Dermis blood vessel endothelial cell (primary cell): ENCODE data around the gene TNS3. TPM values are rescaled to one million over a fixed set of nuclear protein-coding genes. Genes with fewer than 3 reads are reported as not detected.

ENCODE experiments used
- DNase-seq: peaks from one replicate; pipeline ENCODE4 v3.0.0; 2010
- total RNA-seq: library from RNA; depleted of rRNA; stranded (reverse); fragments of >200 nt; gene quantifications from 2 replicates; pipeline ENCODE4 v1.2.3, GENCODE V29; 2014

The TNS3 gene
- total RNA-seq, 1 donor from 2014 or later, result 11.7 TPM

DNA sequence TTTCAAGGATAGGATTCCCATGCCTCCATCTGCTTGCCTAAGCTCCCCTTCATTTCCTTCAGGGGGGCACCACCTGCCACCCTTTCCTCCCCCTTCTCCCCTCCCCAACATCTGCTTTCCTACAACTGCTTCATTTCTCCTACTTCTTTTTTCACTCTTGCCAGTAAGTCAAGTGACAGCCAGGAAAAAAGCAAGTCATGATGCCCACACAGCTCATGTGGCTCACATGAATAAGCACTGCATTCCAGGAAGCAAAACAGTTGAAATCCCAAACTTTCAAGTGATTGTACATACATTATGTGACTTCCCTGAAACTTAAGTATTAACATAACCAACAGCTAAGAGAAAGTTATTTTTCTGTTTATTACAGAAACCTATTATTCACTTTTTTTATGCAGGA lies 78.6 kb downstream of the TNS3 start:
- DNase-seq, result no peak

DNA sequence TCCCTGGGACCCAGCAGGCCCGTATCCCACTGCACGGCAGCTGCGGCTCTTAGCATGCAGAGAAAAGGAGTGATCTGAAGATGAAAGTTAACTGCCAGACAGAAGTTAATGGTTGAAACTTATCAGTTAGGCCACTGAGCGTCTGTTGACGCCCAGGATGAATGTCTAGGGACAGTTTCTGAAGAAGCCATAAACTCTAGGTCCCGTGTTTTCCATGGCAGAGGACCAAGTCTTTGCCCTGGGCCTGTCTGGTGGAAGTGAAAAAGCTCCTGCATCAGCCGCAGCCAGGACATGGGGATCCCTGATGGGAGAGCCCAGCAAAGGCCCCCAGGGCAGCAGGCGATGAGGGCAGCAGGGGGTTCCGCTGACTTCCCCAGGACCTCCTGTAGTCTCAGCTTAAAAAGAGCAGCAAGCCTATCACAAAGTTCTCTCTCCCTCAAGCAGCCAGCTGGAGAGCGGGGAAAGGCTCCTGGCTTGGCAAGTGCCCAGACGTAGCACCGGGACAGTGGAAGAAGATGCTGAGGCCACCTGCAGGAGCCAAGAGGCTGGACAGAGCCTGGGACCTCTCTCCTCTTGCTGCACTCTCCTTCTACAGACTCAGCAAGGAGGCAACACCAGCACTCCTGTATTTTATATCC lies 79.6 kb downstream of the TNS3 start:
- DNase-seq, result no peak

DNA sequence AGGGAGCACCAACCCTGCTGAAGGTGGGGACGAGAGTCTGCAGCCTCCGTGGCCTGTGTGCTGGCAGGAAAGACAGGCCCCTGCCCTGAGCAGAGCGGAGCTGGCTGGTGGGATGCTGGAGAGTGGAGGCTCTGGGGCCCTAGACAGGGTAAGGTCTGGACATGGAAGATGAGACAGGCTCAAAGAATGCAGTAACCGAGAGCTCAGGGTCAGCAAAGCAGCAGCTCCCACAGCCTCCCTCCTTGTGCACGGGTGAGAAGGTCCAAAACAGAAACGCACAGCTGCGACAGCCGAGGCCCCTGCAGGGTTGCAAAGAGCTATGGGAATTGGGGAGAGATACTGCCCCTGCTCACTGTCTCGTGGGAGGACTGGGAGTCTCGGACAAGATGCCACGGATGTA lies 80.5 kb downstream of the TNS3 start:
- no peak for DNase-seq

DNA sequence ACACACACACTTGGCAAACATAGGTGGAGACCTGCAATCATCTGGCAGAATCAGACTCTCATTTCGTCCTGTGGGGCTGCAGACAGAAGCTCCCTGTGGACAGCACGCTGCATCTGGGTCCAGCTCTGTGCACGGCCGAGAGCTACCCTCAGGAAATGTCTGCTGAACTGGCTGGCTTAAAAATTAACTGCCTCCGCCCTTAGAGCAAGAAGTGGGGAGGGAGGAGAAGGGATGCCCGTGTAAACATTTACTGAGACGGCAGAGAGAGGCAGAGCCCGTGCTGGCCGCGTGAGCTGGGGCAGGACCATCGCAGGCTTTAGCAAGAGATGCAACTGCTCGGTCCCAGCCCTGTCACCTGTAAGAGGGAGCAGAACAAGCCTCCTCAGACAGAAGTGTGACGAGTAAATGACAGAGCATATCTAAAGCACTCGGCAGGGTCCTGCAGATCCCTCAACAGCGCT lies 81.8 kb downstream of the TNS3 start:
- DNase-seq, result no peak

DNA sequence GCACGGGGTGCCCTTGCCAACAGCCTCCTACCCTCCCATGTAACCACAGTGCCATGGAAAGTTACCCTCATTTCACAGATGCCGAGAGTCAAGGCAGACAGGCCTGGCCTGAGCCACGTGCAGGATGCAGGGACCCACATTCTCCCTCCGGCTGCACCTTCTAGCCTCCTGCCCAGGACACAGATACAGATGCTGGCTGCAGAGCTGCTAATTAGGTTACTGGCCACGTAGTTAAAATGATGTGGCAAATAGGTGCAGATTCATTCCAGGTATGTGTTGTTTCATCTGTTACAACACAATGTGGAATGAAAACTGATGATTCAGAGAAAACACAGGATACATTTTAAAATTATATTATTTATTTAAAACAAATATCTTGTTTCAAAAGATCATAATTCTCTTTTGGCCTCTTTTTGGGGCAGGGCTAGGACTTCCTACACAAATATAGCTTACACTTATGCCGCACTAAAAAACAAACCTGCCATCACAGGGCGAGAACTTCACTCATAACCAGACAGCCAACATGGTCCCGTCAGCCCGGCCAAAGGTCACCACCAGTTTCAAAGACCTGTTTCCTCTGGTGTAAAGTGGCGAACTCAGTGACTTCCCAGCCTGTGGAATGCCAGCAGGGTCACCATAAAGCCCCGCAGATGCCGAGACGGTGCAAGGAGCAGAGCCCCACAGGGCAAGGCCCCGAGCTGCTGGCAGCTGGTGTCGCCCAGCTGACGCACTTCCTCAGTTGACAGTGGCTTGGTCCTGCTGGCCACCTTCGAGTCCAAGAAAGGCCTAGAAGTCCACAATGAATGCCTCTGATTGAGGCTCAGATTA lies 83.5 kb downstream of the TNS3 start:
- no peak for DNase-seq

DNA sequence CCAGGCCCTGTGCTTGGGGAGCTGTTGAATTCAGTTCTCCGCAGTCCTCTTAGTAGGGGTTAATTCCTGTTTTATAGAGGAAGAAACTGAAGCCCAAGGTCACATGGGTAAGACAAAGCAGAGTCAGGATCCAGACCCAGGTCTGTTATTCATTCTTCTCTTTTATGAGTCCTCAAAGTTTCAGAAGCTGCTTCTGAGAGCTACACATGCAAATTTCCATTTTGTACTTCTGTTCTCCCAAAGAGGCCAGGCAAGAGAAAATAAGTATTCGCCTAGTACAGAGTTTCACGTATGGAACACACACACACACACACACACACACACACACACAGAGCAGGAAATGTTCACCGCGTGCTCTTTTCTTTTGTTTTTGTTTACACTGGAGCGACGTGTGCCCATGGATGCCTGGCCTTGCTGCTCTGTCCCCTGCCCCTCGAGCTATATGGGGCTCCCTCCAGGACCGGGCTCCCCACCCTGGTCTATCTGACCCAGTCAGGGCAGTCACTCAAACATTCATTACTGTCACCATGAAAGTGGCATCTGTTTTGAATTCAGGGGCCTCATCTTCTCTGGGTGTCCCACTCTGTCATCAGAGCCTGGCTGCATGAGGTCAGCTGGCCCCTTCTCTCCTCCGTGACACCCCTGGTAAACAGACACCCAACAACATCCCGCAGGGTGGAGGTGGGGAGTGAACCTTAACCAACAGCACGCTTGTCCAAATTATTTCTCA lies 84.4 kb downstream of the TNS3 start:
- DNase-seq, result peak; percentile 36

DNA sequence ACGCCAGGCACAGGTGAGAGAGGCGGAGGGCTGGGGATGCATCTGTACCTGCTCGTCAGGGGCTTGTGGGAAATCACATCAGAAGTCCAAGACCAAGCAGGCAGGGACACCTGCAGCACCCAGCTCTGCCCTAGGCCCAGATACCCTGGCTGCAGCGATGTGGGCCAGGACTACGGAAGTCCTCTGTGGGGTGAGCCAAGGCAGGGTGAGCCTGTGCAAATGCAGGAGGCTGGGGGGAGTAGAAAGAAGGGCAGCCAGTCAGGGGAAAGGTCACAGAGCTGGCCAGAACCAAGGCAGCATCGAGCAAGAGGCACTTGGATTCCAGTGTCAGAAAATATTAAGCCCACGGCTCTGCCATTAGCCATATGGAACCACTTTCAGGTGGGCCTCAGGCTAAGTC lies 85.2 kb downstream of the TNS3 start:
- no peak for DNase-seq

DNA sequence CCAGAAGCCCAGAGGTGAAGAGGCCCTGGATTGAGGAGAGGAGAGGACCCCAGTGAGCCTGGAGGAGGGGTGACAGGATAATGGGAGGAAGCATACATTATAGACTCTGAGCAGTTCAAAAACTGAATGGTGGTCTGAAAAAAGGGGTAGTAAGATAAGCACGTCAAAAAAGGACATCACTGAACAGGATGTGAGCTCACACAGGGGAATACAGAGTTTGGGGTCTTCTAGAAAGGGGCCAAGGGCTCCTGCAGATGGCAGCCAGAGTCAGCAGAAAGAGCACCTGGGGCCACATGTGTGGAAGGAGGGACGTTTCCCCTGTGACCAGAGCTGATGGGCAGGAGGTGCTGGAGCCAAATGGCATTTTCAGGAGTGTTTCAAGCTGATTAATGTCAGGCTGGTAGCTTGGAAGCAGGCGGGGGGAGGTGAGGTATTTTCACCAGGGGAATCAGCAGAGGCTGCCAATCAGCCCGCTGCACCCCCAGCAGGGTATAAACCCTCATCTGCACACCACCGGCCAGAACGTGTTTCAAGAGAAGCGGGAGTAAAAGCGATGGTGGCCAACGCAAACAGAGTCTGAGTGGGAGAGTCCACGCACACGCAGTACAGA lies 85.8 kb downstream of the TNS3 start:
- DNase-seq, result no peak

DNA sequence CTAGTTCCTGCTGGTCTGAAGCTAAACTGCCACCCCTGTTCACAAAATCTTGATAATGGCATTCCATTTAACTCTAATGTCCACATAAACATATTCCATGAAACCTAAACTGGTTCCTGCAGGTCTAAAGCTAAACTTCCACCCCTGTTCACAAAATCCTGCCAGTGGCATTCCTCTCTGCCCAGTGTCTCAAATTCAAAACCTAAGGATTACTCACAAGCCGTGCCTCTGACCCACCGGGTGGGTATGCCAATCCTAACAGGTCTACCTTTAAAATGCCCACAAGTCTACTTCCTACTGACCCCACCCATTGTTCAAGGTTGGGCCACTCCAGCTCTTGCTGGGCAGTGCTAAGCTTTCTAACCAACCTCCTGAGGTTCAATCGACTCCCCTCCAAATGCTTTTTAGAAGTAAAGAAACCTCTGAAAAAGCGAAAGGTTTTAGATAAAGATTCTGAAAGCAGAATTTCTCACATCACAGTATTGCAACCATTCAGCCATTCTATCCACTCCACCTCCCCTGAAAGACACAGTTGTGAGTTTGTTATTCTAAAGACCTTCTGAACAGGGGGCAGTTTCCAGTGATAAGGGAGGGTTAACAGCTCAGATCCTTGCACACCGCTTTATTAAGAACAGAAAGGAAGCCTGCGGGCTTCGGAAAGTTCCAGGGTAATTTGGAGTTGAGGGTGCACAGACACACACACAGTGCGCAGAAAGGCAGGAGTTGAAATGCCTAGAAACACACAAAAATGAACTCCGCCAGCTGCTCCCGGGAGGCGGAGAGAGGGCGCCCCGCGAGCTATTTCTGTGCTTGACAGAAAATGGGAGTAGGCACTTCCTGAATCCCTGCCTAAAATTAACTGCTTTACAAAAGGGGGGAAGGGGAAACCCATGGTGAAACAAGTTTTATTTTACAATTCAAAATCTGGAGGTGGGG lies 87.7 kb downstream of the TNS3 start:
- DNase-seq, result no peak

DNA sequence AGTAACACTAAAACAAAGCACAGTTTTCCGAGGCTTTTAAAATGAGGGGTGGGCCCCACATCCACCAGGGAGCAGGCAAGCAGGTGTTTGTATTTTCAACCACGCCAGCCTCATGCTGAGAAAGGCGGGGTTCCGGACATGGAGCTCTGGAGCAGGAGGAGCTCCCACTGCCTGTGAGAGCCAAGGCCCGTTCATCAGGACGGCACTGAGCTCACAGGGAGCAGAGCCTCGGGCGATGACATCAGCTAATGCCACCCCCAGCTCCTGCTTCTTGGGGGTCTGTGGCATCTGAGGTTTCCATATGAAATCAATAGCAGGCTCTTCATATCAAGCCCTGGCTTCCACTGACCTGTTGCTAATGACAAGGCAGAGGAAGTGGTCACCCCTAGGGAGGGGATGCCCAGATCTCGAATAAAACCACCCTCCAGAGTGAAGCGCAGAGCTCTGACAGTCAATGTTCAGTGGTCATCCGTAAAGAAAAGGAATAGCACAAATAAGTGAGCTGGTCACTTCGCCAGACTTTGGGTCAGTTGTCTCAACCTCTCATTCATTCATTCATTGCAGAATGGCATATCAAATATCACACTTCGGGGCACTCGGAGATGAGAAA lies 89.1 kb downstream of the TNS3 start:
- no peak for DNase-seq

DNA sequence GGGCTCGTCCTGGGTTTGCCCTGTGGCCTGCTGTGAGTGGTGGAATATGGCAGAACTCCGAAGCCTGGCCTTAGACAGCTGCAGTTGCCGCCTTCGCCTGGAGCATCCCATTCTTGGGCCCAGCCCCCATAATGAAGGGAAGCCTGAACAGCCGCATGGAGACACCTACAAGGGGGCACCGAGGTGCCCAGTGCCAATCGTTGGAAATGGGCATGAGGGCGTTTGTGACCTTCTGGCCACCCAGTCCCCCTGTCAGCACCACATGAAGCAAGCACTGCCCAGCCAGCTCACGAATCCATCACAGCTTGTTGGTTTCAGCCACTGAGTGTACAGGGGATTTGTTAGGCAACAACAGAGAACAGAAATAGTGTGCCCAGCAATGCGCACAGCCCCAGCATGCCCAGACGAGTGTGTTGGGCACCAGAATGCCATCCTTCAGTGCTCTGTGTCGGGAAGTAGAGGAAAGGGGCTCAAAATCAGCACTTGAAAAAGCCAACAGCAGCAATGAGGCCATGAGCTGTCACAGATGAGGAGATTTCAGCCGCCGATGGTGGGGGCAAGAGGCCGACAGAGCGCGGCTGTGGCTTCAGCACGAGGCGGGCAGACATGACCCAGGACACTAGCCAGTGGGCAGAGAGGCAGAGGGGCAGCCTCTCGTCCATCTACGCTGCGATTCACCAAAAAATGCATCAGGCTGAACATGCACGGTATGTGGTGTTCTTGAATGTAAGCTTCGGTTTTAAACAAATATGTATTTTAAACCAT lies 91.2 kb downstream of the TNS3 start:
- DNase-seq, result no peak

DNA sequence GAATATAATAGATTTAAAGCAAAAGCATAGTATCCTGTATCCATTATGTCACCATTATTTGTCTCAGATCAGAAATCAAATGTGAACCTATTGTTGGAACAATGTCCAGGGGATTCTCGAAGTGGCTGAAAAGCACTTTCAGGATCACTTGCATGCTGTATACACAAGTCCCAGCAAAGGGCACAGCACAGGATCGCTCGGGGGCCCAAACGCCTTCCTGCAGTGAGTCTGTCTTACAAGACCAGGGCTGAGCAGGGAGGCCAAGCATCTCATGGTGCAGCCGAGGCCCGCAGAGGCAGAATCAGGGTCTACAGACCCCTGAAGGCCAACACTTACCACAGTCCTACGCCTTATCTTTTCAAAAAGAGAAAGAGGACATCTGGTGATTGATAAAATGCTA lies 92.3 kb downstream of the TNS3 start:
- DNase-seq, result no peak

DNA sequence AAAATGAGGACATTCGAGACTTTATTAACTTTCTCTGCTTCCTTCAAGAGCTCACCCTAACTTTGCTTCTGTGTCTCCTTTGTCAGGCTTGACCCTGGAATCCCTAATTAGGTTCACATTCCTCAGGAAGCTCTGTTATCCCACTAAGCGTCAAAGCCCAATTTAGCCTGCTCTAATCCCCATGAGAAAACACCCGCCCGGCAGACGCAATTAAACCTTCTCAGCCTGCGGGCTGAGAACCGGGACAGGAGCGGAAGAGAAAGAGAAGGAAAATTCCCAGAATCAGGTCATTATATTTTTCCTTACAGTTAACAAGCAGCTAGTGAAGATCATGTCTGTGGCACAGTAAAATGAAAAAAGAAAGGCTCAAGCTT lies 93.0 kb downstream of the TNS3 start:
- DNase-seq, result no peak

DNA sequence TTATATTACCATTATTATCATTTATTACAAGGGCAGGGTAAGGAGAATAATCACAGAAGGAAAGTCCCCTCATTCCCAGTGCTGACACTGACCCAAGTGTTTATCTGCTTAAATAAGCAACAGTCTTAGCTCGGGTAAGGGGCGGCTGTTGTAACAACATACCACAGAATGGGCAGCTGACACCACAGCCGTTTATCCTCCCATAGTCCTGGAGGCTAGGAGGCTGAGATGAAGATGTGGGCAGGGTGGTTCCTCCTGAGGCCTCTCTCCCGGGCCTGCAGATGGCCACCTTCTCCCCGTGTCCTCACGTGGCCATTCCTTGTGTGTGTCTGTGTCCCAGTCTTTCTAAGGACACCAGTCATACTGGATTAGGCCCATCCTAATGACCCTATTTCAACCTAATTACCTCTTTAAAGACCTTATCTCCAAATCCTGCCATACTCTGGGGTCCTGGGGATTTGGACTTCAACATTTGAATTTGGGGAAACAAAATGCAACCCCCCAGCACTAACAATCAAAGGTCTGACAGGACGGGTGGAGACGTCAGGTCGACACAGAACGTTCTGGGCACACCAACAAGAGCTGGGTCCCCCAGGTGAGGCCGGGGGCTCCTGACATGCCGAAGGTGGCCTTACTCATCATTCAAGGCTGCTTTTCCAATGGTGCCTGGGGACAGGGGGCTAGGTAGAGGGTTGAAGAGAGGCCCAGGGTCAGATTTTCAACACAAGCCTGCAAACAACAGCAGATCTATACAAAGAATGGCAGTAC lies 93.5 kb downstream of the TNS3 start:
- DNase-seq, result no peak

DNA sequence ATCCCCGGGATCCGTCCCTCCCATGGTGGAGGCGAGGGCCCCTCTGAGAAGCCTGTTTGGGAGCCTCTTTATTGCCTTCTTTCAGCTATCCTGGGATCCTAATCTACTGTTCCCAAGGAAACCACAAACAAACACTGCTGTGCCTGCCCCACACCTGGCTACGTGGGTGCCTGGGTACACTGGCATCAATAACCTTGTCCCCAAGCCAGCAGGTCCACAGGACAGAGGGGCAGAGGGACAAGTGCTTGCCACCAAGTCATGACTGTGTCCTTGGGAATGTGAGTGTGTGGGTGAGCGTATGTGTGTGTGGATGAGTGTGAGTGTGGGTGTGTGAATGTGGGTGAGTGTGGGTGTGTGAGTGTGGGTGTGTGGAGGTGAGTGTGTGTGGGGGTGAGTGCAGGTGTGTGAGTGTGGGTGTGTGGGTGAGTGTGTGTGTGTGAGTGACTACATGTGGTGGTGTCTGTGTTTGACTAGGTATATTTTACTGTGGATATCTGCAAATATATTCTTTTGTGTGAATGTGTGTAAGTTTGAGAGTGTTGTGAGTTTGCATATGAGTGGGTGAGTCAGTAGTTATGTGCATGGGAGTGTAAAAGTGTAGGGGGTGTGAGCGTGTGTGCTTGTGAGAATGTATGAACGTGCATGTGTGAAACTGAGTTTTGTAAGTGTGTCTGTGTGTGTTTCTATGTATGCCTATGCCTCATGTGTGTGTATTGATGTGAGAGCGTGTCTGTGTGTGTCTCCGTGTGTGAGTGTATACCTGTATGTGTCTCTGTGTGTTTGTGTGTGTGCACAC lies 96.1 kb downstream of the TNS3 start:
- DNase-seq, result no peak

DNA sequence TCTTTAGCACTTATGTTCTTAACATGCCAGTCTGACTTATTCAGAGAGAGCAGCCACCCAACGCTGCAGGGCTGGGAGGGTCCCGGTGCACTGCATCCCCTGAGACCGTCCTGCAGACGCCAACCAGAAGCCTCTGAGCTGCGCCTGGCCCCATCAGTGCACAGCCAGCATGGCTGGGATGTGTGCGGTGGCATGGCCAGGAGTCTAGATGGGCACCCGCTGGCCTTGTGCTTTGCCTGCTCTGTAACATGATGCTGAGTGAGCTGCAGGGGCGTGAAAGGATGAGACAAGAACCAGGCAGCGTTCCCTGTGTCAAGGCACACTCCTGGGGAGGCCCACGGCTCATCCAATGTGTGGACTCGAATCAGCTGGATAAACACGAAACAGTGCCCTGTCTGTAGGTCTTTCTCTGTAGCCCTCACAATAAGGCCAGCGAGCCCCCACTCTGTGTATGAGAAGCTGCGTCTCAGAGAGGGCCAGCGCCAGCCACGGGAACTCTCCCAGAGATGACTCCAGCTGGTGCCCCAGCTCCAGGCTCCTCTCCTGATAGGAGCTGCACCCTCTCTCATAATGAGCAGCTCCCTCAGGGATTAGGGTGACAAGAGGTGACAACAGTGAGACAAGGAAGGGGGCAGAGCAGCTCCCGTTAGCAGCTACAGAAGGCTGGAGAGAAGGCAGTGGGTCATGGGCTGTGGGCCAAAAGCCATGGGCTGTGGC lies 96.8 kb downstream of the TNS3 start:
- DNase-seq, result no peak

DNA sequence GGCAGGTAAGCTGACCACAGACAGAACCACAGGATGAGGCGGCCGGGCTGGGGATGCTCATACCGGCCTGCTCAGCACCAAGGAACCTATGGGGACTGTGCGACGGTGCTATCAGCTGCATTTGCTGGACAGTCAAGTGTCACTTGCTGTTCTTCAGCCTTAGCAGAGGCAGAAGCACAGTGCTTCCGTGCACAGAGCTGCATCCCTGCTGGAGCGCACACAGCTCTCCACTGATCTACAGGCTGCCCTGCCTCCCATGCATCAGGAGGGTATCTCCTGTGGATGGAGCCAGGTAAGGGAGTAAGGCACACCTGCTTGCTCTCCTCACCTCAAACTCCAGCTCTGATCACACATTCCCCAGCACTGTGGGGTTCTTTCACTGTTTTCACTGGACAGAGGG lies 97.5 kb downstream of the TNS3 start:
- no peak for DNase-seq

DNA sequence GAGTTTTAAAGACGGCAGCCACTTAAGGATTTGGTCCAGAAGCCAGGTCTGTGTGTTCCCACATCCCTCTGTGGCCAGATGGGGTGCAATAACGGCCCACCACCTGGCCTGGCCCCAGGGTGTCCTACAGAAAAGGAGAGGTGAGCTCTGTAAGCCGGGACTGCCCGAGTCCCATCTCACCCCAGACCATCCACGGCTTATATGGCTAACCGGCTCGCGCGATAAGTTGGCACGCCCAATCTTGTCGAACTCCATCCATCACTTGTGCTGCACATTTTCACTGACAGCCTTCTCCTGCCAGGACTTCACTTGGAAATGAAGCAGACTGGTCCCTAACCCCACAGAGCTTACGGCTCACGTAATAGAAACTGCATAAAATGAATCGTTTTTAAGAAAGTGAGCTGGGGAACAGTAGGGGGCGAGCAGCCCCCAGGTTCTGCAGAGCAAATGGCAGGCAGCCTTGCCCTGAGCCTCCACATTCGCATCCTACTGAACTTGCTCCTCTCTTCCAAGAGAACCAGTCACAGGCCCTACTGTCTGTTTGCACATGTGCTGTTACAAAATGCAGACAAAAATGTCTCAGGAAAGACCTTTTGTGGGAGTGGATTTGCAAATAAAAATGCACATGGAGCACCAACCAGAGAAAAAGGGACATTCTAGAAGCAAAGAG lies 98.2 kb downstream of the TNS3 start:
- DNase-seq, result peak; percentile 17
